ENCODE measurements around the gene SLC39A8.

DNA sequence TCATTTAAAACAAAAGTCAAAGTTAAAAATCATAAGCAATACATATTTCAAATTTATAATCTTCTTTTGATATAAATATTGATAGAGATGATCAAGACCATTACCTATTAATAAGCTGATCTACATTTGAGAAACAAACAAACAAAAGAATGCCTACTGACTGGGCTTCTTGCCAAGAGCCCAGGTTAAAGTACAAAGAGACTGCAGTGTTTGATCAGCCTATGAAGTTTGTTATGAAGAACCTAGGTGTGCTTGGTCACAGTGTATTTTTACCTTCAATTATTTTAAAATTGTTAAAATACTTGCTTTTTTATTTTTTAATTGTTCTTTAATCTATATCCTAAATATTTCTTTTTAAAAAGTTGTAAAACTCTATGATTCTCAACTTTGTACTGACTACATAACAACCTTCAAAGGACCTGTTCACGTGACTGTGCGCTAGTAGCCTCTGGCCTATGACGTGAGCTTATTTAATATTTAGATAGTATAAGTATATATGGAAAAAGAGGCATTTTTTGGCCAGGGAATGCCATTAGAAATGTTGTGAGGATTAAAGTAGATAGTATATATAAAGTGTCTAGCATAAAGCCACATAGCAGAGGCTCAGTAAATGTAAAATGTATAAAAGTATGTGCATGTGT lies 11.4 kb upstream of the SLC39A8 start:
- TF ChIP-seq CTCF (IDR thresholded peaks at IDR 0.05) (no peak), POLR2A (IDR thresholded peaks at IDR 0.05) (no peak)

All from right lobe of liver (tissue), 4 donors.